Neuron (in vitro differentiated cells): ENCODE measurements around the gene ALOX12.
"Not testable (repeated sequence)": the region's sequence is repeated elsewhere in the genome, so short reads cannot be mapped to it uniquely, and the experiment has no call there.

Source experiments
- H2AFZ ChIP-seq: one replicate; pipeline ENCODE4 v1.6.1; 2013; ENCODE audit warnings: low read depth, mild to moderate bottlenecking, inconsistent platforms, low read length, moderate library complexity
- H3K27me3 ChIP-seq: one replicate; pipeline ENCODE4 v1.6.1; 2013; ENCODE audit warnings: low read length; ENCODE audit not compliant: insufficient read depth
- H3K36me3 ChIP-seq: one replicate; pipeline ENCODE4 v1.6.1; 2013; ENCODE audit warnings: low read length; ENCODE audit not compliant: insufficient read depth
- H3K4me1 ChIP-seq: one replicate; pipeline ENCODE4 v1.6.1; 2013; ENCODE audit warnings: low read length; ENCODE audit not compliant: insufficient read depth
- H3K4me3 ChIP-seq: 2 replicates; pipeline ENCODE4 v1.5.1; 2013; ENCODE audit warnings: mild to moderate bottlenecking, low read length, moderate library complexity
- H3K9me3 ChIP-seq: one replicate; pipeline ENCODE4 v1.6.1; 2013; ENCODE audit warnings: low read length

Gene ALOX12

DNA sequence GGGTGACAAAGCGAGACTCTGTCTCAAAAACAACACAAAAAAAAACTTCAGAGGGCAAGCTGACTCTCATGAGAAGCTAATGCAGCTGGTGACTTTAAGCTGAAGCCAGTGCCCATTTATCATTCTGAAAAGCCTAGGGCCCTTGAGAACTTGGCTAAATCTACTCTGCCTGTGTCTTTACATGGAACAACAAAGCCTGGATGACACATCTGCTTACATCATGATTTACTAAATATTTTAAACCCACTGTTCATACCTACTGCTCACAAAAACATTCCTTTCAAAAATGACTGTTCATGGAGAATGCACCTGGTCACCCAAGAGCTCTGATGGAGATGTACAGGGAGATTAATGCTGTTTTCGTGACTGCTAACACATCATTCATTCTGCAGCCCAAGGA is 6.1 kb upstream of the ALOX12 start:
- Histone ChIP-seq H3K9me3 (no peaks in the 10 kb centered on the region), H3K4me3 (no peak overlapping the region), H3K27me3 (no peaks in the 10 kb centered on the region), H3K4me1 (no peaks in the 10 kb centered on the region), H3K36me3 (no peaks in the 10 kb centered on the region), H2AFZ (no peak overlapping the region)

DNA sequence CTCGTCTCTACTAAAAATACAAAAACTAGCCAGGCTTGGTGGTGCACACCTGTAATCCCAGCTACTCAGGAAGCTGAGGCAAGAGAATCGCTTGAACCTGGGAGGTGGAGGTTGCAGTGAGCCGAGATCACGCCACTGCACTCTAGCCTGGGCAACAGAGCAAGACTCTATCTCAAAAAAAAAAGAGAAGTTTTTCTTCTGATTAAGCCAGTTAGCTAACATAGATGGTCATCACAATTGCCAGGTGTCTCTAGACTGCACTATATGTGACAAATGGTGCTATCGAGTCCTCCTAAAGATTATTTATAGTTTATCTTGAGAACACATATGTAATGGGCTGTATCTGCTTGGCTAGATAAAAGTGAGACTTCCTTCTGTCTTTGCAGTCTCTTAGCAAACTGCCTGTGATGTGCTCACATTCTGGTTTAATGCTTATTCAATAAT is 2.2 kb upstream of the ALOX12 start:
- H3K4me3 ChIP-seq, H3K27me3 ChIP-seq, H2AFZ ChIP-seq, H3K4me1 ChIP-seq, H3K9me3 ChIP-seq: not testable (repeated sequence)
- H3K36me3 ChIP-seq, result peaks cover 17% of the 10 kb centered on the region

DNA sequence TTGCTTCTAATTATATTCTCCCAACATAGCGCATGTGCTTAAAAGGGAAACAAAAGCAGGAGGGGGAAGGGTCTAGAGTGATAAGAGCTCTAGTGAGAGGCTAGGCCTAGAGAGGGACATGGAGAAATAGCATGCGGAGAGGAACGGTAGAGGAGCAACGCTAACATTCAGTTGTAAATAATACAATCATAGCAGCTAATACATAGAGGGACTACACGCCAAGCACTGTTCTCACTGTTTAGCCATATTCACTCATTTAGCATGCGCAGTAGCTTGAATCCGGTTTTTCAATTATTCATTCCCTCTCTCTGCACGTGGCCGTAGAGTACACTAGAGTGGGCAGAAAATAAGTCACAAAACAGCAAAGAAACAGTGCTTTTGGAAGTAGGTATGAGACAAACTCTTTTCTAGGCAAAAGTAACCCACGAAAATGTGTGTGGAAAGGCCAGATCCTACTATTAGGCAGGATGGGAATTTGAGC is 1.7 kb upstream of the ALOX12 start:
- no peaks in the 10 kb centered on the region for H3K4me1 ChIP-seq

DNA sequence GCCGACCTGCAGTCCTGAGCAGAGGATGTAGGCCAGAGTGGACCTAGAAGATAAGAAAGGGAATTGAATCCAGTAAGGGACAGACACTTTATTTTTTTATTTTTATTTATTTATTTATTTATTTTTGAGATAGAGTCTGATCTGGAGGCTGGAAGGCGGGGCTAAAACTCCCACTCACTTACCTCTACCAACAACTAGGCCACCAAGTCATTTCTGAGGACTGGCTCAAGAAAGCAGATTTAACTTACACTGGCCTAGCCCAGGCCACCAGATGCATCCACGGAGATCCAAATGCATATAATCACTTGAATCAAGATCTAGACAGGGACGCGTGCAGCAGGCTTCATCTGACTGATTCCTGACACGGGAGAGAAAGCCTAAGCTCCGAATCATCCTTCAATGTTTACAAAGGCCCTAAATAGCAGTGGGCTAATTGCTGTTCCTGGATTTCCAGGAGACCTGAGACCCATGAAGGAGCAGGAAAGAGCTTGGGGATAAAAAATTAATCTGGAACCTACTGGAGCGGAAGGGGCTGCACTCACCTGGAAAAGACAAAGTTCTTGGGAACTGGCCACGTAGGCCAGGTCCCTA is 1.1 kb upstream of the ALOX12 start:
- no peaks in the 10 kb centered on the region for H3K27me3 ChIP-seq
- H3K36me3 ChIP-seq, result peaks cover 29% of the 10 kb centered on the region
- no peak overlapping the region for H2AFZ ChIP-seq
- H3K9me3 ChIP-seq, result peaks cover 7% of the 10 kb centered on the region
- no peaks in the 10 kb centered on the region for H3K4me1 ChIP-seq
- H3K4me3 ChIP-seq, result no peak overlapping the region

More for the DNA sequence above, 1.7 kb upstream of the ALOX12 start:
- H3K4me3 ChIP-seq, result no peak overlapping the region
- peaks cover 23% of the 10 kb centered on the region for H3K36me3 ChIP-seq
- no peaks in the 10 kb centered on the region for H3K27me3 ChIP-seq
- no peak overlapping the region for H2AFZ ChIP-seq
- H3K9me3 ChIP-seq, result peaks cover 7% of the 10 kb centered on the region

DNA sequence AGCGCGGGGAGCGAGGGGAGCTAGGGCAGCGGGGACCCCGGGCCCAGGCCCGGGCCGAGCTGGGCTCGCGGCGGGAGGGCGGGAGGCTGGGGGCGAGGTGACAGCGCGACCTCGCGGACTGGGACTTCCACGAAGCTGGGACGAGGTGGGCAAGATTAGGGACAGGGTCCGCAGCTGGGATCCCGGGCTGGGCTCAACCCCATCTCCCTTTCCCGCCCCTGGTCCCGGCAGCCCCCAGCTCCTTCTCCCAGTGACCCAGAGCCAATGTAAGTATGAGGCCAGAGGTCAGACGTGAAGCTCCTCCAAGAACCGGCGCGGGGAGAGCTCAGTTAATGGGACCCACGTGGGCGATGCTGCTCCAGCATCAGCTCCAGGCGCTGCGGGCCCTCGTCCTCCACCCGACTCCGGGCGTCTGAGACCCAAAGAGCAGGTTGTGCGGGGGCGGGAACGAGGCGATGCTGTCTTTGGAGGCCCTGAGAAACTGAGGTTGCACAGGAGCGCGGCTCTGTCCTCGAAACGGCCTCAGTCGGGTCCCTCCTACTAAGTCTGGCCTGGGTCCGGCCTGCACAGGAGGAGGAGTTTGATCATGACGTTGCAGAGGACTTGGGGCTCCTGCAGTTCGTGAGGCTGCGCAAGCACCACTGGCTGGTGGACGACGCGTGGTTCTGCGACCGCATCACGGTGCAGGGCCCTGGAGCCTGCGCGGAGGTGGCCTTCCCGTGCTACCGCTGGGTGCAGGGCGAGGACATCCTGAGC is 585 bp downstream of the ALOX12 start:
- Histone ChIP-seq H3K4me3 (no peak overlapping the region), H3K27me3 (no peaks in the 10 kb centered on the region), H3K36me3 (peaks cover 34% of the 10 kb centered on the region), H2AFZ (no peak overlapping the region), H3K9me3 (peaks cover 7% of the 10 kb centered on the region), H3K4me1 (no peaks in the 10 kb centered on the region)

DNA sequence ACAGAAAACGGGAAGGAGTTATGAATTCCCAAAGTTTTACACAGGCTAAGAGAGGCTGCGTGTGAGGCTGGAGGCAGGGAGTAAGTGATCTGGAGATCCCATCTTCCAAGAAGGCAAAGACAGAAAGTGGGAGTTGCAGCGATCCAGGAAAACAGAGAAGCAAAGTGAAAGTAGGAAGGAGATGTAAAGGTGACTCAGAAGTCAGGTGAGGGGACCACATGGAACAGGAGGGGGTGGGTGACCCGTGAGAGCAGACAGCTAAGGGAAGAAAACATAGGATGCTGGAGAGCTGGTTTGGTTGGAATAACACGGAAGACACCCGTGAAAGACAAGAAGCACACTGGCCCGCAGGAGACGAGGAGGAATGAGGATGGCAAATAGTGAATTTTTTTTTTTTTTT is 1.3 kb downstream of the ALOX12 start:
- Histone ChIP-seq H2AFZ (no peak overlapping the region), H3K27me3 (no peaks in the 10 kb centered on the region), H3K36me3 (peaks cover 41% of the 10 kb centered on the region), H3K9me3 (peaks cover 7% of the 10 kb centered on the region), H3K4me3 (no peak overlapping the region), H3K4me1 (no peaks in the 10 kb centered on the region)

DNA sequence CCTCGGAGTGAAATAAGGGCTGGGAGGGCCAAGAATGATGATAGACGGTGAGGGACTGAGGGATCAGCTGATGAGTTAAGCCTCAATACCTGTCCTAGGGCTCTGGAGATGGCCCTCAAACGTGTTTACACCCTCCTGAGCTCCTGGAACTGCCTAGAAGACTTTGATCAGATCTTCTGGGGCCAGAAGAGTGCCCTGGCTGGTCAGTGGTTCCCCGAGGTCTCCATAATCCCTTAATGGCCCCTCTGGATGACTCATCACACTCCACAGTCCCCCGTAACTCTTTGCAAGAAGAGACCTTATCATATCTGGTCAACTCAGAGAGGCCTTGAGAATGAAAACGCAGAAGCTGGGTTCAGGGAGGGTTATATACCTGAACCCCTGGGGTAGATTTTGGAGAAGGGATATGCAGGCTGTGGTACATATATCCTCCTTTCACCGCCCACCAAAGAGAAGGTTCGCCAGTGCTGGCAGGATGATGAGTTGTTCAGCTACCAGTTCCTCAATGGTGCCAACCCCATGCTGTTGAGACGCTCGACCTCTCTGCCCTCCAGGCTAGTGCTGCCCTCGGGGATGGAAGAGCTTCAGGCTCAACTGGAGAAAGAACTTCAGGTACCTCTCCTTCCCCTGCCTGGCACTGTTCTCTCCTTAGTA is 3.1 kb downstream of the ALOX12 start:
- H3K36me3 ChIP-seq, result peaks cover 44% of the 10 kb centered on the region
- no peak overlapping the region for H2AFZ ChIP-seq
- no peaks in the 10 kb centered on the region for H3K27me3 ChIP-seq
- no peak overlapping the region for H3K4me3 ChIP-seq
- H3K4me1 ChIP-seq, result no peaks in the 10 kb centered on the region
- peaks cover 7% of the 10 kb centered on the region for H3K9me3 ChIP-seq

DNA sequence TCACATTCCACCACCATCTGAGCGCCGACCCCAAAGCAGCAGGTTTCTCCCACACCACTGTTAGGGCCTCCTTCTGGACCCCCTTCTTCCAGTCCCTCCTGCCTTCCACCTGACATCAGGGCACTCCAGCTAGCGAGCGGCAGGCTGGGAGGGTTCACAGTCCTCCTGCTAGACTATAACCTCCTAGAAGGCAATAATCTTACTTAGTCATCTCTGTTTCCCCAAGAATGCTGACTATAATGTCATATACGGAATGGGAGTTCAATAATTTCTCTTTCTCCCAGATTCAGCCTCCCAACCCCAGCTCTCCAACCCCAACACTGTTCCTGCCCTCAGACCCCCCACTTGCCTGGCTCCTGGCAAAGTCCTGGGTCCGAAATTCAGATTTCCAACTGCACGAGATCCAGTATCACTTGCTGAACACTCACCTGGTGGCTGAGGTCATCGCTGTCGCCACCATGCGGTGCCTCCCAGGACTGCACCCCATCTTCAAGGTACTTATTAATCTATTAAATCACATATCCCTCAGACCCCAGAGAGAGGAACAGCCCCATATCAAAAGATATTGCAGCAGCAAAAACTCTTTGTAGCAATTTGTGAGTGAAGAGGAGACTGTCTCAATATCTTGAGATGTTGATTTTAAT is 5.6 kb downstream of the ALOX12 start:
- H2AFZ ChIP-seq, result no peak overlapping the region
- no peaks in the 10 kb centered on the region for H3K27me3 ChIP-seq
- H3K4me3 ChIP-seq, result no peak overlapping the region
- peaks cover 7% of the 10 kb centered on the region for H3K9me3 ChIP-seq
- no peaks in the 10 kb centered on the region for H3K4me1 ChIP-seq
- H3K36me3 ChIP-seq, result peaks cover 40% of the 10 kb centered on the region

DNA sequence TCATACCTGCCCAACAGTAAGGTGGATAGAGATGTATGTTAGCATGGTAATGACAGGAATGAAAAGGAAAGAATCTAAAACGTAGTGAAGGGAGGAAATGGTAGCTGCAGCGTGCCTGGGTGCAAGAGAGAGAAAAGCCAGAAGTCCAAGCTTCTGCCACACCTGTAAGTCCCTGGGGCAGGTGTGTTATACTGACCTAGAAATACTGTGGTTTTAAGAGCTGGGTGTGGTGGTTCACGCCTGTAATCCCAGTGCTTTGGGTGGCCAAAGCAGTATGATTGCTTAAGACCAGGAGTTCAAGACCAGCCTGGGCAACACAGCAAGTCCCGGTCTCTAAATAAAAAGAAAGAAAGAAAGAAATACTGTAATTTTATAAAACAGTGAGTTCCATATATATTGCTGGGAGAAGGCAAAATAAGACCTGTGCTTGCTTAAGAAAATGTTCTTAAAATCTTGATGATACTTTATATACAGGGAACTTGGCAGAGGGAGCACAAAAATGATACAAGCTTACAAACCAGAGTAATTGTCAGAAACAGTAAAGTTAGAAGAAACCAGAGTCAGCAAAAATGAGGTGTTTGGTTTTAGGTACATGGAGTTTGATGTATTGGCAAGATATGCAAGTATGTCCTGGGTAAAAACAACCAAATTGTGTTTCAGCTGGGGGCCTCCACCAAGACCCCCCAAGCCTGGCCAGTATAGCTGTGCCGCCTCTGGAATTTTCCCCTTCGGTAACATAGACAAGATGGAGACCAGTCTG is 6.6 kb downstream of the ALOX12 start:
- Histone ChIP-seq H2AFZ (no peak overlapping the region), H3K9me3 (peaks cover 3% of the 10 kb centered on the region), H3K27me3 (no peaks in the 10 kb centered on the region), H3K4me3 (no peak overlapping the region), H3K4me1 (no peaks in the 10 kb centered on the region), H3K36me3 (peaks cover 32% of the 10 kb centered on the region)

DNA sequence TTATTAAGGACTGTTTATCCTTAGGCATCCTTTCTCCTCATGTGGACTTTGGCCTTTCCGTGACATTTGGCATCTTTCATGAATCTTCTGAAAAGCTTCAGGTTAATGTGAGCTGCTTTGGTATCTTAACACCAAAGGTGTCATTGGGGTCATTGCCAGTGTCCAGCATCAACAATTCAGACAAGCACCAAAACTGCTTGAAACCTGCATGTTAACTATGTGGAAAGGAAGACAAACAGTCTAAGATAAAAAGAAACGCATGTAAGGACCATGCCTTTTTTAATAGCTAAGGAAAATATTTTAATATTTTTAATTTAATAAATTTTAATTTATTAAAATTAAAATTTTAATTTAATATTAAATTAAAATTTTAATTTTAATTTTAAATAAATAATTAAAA is 7.9 kb downstream of the ALOX12 start:
- H3K4me3 ChIP-seq, result no peak overlapping the region
- no peaks in the 10 kb centered on the region for H3K27me3 ChIP-seq
- no peaks in the 10 kb centered on the region for H3K4me1 ChIP-seq
- peaks cover 25% of the 10 kb centered on the region for H3K36me3 ChIP-seq
- no peak overlapping the region for H2AFZ ChIP-seq
- H3K9me3 ChIP-seq, result peaks cover under 1% of the 10 kb centered on the region

DNA sequence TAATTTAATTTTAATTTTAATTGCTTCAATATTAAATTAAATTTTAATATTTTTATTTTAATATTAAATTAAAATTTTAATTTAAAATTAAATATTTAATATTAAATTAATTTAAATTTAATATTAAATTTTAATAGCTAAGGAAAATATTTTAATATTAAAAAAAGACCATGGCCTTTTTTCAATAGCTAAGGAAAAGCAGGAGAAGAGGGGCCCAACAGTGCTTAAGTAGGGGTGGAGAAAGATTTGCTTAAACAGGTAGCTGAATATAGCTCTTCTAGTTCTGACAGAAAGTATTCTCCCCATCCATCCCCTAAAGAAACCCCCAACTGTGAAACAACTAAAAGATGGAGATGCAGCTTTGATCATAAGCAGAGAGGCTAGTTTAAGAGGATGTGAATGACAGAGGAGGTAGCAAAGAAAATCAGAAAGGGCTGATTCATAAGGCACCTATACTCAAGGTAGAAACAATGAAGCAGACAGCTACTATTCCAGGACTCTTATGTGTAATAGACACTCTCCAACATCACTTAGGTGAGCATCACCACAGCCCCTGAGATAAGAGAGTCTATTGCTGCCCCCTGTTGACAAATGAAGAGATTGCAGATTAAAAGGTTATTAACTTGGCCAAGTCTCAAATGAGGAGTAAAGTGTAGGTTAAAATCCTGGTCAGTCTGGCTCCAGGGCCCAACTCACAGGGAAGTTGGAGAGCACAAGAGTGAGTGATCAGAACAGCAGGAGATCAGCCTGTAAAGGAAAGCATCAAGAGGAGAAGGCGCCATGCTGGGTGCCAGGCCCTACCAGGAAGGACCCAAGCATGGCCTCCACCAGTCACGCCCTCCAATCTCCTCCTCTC is 8.8 kb downstream of the ALOX12 start:
- Histone ChIP-seq H3K27me3 (no peaks in the 10 kb centered on the region), H3K36me3 (peaks cover 17% of the 10 kb centered on the region), H3K4me3 (no peak overlapping the region), H2AFZ (no peak overlapping the region), H3K4me1 (no peaks in the 10 kb centered on the region), H3K9me3 (no peaks in the 10 kb centered on the region)

DNA sequence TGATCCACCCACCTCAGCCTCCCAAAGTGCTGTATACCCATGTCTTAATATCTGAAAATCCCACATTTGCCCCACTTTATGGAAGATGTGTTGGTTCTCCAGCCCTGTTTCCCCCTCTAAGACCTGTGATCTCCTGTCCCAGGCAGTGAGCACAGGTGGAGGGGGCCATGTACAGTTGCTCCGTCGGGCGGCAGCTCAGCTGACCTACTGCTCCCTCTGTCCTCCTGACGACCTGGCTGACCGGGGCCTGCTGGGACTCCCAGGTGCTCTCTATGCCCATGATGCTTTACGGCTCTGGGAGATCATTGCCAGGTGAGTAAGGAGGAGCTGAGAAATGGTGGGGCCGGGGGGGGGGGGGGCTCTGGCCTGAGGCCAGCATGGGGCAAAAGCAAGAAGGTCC is 9.9 kb downstream of the ALOX12 start:
- no peak overlapping the region for H2AFZ ChIP-seq
- H3K27me3 ChIP-seq, result no peaks in the 10 kb centered on the region
- H3K9me3 ChIP-seq, result no peaks in the 10 kb centered on the region
- peaks cover 15% of the 10 kb centered on the region for H3K36me3 ChIP-seq
- H3K4me3 ChIP-seq, result no peak overlapping the region
- H3K4me1 ChIP-seq, result peaks cover 4% of the 10 kb centered on the region
